ENCODE data around the gene SH2D5. TPM values are rescaled to one million over a fixed set of nuclear protein-coding genes. Genes with fewer than 3 reads are reported as not detected.
A peak's percentile ranks its signal among the peaks of the same experiment; 100 is the strongest.

SH2D5 gene
- total and polyA plus RNA-seq, 2 experiments from 2014 or later, result 0.98 to 1.1 TPM

GRCh38 chr1:20731057-20731991 is 1.2 kb downstream of the SH2D5 start:
- H3K4me1 ChIP-seq (ENCODE audit: low read depth), result no peaks in the 10 kb centered on the region
- H3K27me3 ChIP-seq, result peaks cover 28% of the 10 kb centered on the region
- no peaks in the 10 kb centered on the region for H3K36me3 ChIP-seq
- DNase-seq (ENCODE audit: low read depth in 1 of 2, low spot score in 1 of 2), result peak in 1 of 2 donors; percentile 14
- no peak for TF ChIP-seq CTCF (IDR thresholded peaks at IDR 0.05; ENCODE audit: low read depth, low read length)
- peak overlapping the region; percentile 51 for H3K4me3 ChIP-seq
- no peaks in the 10 kb centered on the region for H3K9me3 ChIP-seq (ENCODE audit: low read depth)
- no peak overlapping the region for H3K27ac ChIP-seq

- Histone ChIP-seq H3K9me3 (ENCODE audit: low read depth) (no peaks in the 10 kb centered on the region), H3K36me3 (no peaks in the 10 kb centered on the region), H3K4me1 (ENCODE audit: low read depth) (no peaks in the 10 kb centered on the region), H3K4me3 (no peak overlapping the region), H3K27me3 (peaks cover 28% of the 10 kb centered on the region), H3K27ac (no peak overlapping the region)
- DNase-seq (ENCODE audit: low read depth in 1 of 2, low spot score in 1 of 2), result peak in 1 of 2 donors; percentile 41
- TF ChIP-seq CTCF (IDR thresholded peaks at IDR 0.05; ENCODE audit: low read depth, low read length), result no peak
Measured at GRCh38 chr1:20730690-20731056, 1.8 kb downstream of the SH2D5 start.

- no peak overlapping the region for H3K27ac ChIP-seq
- H3K4me1 ChIP-seq (ENCODE audit: low read depth), result no peaks in the 10 kb centered on the region
- H3K4me3 ChIP-seq, result no peak overlapping the region
- TF ChIP-seq CTCF (IDR thresholded peaks at IDR 0.05; ENCODE audit: low read depth, low read length), result no peak
- no peak for DNase-seq (ENCODE audit: low read depth in 1 of 2, low spot score in 1 of 2)
- no peaks in the 10 kb centered on the region for H3K9me3 ChIP-seq (ENCODE audit: low read depth)
- peaks cover 28% of the 10 kb centered on the region for H3K27me3 ChIP-seq
- no peaks in the 10 kb centered on the region for H3K36me3 ChIP-seq
Measured at GRCh38 chr1:20729990-20730689, 2.4 kb downstream of the SH2D5 start.

- Histone ChIP-seq H3K4me1 (ENCODE audit: low read depth) (no peaks in the 10 kb centered on the region), H3K36me3 (no peaks in the 10 kb centered on the region), H3K27ac (no peak overlapping the region), H3K9me3 (ENCODE audit: low read depth) (no peaks in the 10 kb centered on the region), H3K4me3 (no peak overlapping the region), H3K27me3 (peaks cover 28% of the 10 kb centered on the region)
- TF ChIP-seq CTCF (IDR thresholded peaks at IDR 0.05; ENCODE audit: low read depth, low read length), result no peak
- no peak for DNase-seq (ENCODE audit: low read depth in 1 of 2, low spot score in 1 of 2)
Measured at GRCh38 chr1:20729155-20729931, 3.2 kb downstream of the SH2D5 start.

- no peak overlapping the region for H3K27ac ChIP-seq
- H3K36me3 ChIP-seq, result no peaks in the 10 kb centered on the region
- H3K27me3 ChIP-seq, result peaks cover 28% of the 10 kb centered on the region
- no peaks in the 10 kb centered on the region for H3K4me1 ChIP-seq (ENCODE audit: low read depth)
- no peak for DNase-seq (ENCODE audit: low read depth in 1 of 2, low spot score in 1 of 2)
- TF ChIP-seq CTCF (IDR thresholded peaks at IDR 0.05; ENCODE audit: low read depth, low read length), result no peak
- no peak overlapping the region for H3K4me3 ChIP-seq
- no peaks in the 10 kb centered on the region for H3K9me3 ChIP-seq (ENCODE audit: low read depth)
Measured at GRCh38 chr1:20728371-20729154, 3.9 kb downstream of the SH2D5 start.

Measured in cardiac muscle cell (in vitro differentiated cells and primary cell).